ENCODE measurements around the gene PARVA.

DNA sequence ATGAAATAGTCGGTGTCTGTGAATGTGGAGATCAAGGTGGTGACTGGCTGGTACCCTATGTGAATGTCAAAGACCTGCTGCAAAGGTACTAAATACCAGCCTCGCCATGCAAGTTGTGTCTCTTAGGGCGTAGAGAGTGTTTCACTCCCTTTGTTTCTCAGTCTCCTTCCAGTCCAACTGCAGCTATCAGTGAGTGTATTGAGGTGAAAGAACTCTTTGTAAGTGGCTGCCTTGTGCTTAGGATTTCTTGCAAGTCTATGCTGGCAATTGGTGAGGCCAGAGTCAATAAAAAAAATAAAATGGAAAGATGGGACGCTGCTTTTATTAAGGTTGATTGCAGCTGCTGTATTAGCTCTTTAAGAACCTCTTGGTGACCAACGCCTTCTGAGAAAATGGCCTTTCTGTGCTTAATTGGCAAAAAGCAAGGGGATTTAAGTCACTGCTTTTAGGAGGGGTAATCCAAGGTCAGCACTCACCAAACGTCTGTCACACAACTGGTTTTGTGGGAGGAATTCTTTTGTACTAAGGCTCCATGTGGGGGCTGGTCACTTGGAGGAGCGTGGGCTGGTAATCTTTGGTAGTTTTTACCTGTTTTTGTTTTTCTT is 95.1 kb downstream of the PARVA start:
- TF ChIP-seq POLR2A (IDR thresholded peaks at IDR 0.05; ENCODE audit: low read depth, low read length): no peak
- TF ChIP-seq CTCF (conservative IDR thresholded peaks at IDR 0.05; ENCODE audit: low read depth, low read length): no peak
- TF ChIP-seq SMC3 (IDR thresholded peaks at IDR 0.05; ENCODE audit: low read depth, low read length): no peak
- TF ChIP-seq CEBPB (IDR thresholded peaks at IDR 0.05; ENCODE audit: low read depth, low read length): no peak
- no peak for TF ChIP-seq RFX5 (IDR thresholded peaks at IDR 0.05; ENCODE audit: low read depth, low read length)
- no peak for TF ChIP-seq BHLHE40 (IDR thresholded peaks at IDR 0.05; ENCODE audit: low read depth, low read length)
- no peak for TF ChIP-seq CHD1 (IDR thresholded peaks at IDR 0.05; ENCODE audit: low read depth, low read length)
- no peak for TF ChIP-seq FOS (IDR thresholded peaks at IDR 0.05; ENCODE audit: low read depth, low read length)
- TF ChIP-seq MXI1 (IDR thresholded peaks at IDR 0.05; ENCODE audit: borderline replicate concordance, low read depth, low read length): no peak
- no peak for TF ChIP-seq ELK1 (IDR thresholded peaks at IDR 0.05; ENCODE audit: borderline replicate concordance, low read depth, low read length)
- no peak for TF ChIP-seq RAD21 (IDR thresholded peaks at IDR 0.05; ENCODE audit: low read length)
- no peak for TF ChIP-seq NFE2L2 (IDR thresholded peaks at IDR 0.05; ENCODE audit: low read depth, low read length)
- TF ChIP-seq, protein P1, sequence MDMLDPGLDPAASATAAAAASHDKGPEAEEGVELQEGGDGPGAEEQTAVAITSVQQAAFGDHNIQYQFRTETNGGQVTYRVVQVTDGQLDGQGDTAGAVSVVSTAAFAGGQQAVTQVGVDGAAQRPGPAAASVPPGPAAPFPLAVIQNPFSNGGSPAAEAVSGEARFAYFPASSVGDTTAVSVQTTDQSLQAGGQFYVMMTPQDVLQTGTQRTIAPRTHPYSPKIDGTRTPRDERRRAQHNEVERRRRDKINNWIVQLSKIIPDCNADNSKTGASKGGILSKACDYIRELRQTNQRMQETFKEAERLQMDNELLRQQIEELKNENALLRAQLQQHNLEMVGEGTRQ (IDR thresholded peaks at IDR 0.05; ENCODE audit: low read depth, low read length): no peak
- TF ChIP-seq RCOR1 (IDR thresholded peaks at IDR 0.05; ENCODE audit: insufficient replicate concordance, low read length): no peak
